H1 (cell line): ENCODE results near the gene INPP5E. TPM values are rescaled to one million over a fixed set of nuclear protein-coding genes. Genes with fewer than 3 reads are reported as not detected.

Experiments used
- TCF12 ChIP-seq: IDR thresholded peaks from 2 replicates; pipeline ENCODE4 v1.6.1; 2011; ENCODE audit warnings: low read depth, mild to moderate bottlenecking, low read length
- polyA plus RNA-seq, 7 experiments: library from polyadenylated mRNA; depleted of rRNA in 3 of 7; stranded (reverse) in 5 of 7; unstranded in 2 of 7; fragments of >200 nt in 5 of 7; fragments of 200-250 nt in 2 of 7; gene quantifications; 1 replicate in 5 of 7; 2 replicates in 1 of 7; 4 replicates in 1 of 7; pipeline versions ENCODE4 v1.2.1 to v1.2.3, GENCODE V29; 2011 to 2013; ENCODE audit warnings: missing spikeins in 2 of 7, mixed read lengths in 2 of 7
- total RNA-seq: library from RNA; stranded (reverse); fragmentation: NEBNext Ultra II Directional; extraction: Animal tissue kit (Norgen Biotek cat#: 25700); gene quantifications from 2 replicates; pipeline ENCODE4 v1.2.1, GENCODE V29; 2021

Gene INPP5E
- total and polyA plus RNA-seq, 2 of the 8 experiments (the other 6 are each of a cell fraction or from before 2014, with no cell fraction given) = 8.7 to 11.3 TPM

DNA sequence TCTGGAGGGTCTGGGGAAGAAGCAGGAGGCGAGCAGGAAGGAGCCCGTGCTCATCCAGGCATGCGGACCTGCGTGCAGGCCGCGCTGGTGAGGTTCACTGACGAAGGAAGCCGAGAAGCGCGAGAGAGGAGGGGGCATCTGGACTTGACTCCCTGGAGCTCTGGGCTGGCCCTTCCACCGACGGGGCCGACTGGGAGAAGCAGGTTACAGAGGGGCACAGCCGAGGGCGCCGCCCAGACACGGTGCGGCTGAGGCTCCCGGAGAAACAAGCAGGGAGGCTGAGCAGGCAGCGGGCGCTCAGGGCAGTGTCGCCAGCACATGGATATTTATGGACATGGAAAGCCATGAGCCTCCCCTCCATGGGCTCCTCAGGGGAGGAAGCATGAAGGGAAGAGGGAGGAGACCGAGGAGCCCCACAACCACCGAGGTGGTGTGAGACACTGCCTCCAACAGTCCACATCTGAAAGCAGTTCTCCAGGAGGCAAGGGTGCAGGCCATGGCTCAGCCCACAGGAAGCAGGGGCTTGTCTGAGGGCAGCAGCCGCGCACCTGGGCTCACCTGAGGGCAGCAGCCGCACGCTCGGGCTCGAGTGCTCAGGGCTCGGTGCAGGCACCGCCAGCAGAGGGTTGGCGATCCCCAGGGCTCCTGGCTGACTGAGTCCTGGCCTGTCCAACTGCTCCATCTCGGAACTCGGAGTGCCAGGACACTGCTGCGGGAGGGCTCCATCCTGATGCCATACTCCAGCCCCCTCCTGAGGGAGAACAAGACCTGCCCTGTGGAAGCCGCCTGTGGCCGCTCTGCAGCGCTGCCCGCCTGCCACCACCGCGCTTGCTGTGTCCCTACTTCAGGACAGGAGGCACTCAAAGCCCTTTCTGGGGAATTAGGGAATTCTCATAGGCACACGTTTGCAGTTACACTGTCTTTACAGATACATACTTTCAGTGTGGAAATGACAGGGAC, 15.7 kb upstream of the INPP5E start (continued):
- TF ChIP-seq TCF12 = no peak
- TF ChIP-seq, all 59 proteins: peak for 0
